ENCODE results near the gene SLC24A3. TPM values are rescaled to one million over a fixed set of nuclear protein-coding genes. Genes with fewer than 3 reads are reported as not detected.

Gene SLC24A3
- total RNA-seq, 4 donors from 2014 or later, result 1.6 to 38.8 (median 3.7) TPM

DNA sequence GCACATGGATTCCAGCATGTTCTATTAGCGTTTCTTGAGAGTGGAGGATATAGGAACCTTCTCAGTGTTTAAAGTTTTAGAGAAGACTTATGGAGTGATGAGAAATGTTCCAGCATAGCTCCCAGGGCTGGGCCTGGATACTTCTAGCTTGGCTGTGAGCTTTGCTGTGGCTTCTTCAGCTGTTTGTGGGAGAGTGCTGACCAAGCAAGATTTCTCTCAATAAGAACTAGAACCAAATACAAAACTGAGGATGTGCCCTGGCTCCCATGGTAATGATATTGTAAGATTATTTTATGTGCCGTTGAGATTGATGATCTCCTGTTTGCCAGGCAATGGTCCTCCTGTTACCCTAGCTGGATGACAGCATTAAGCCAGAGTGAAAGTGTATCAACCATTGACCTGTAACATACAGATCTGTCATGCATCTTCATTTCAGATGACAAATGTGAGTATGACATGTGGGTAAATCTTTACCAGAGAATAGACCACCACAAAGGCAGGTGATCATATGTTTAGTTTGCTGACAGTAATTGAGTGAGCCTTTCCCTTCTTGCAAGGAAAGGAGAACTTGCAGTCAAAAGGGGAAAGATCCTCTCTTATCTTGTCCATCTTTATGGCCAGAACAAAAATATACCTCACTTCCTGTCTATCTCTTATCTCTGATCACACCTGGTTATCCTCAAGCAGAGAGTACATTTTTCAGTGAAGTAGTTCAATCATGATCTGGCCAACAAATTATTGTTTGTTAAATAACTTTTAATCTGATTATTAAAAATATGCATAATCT is 180.1 kb downstream of the SLC24A3 start:
- H3K4me1 ChIP-seq, result no peaks in the 10 kb centered on the region
- no peak overlapping the region for H3K4me3 ChIP-seq
- DNase-seq, result no peak
- no peaks in the 10 kb centered on the region for H3K36me3 ChIP-seq
- no peaks in the 10 kb centered on the region for H3K9me3 ChIP-seq
- no peak overlapping the region for H3K27ac ChIP-seq
- H3K27me3 ChIP-seq, result no peaks in the 10 kb centered on the region
- no peak for TF ChIP-seq POLR2A (IDR thresholded peaks at IDR 0.05)
- TF ChIP-seq, protein P1, sequence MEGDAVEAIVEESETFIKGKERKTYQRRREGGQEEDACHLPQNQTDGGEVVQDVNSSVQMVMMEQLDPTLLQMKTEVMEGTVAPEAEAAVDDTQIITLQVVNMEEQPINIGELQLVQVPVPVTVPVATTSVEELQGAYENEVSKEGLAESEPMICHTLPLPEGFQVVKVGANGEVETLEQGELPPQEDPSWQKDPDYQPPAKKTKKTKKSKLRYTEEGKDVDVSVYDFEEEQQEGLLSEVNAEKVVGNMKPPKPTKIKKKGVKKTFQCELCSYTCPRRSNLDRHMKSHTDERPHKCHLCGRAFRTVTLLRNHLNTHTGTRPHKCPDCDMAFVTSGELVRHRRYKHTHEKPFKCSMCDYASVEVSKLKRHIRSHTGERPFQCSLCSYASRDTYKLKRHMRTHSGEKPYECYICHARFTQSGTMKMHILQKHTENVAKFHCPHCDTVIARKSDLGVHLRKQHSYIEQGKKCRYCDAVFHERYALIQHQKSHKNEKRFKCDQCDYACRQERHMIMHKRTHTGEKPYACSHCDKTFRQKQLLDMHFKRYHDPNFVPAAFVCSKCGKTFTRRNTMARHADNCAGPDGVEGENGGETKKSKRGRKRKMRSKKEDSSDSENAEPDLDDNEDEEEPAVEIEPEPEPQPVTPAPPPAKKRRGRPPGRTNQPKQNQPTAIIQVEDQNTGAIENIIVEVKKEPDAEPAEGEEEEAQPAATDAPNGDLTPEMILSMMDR (IDR thresholded peaks at IDR 0.05), result no peak

DNA sequence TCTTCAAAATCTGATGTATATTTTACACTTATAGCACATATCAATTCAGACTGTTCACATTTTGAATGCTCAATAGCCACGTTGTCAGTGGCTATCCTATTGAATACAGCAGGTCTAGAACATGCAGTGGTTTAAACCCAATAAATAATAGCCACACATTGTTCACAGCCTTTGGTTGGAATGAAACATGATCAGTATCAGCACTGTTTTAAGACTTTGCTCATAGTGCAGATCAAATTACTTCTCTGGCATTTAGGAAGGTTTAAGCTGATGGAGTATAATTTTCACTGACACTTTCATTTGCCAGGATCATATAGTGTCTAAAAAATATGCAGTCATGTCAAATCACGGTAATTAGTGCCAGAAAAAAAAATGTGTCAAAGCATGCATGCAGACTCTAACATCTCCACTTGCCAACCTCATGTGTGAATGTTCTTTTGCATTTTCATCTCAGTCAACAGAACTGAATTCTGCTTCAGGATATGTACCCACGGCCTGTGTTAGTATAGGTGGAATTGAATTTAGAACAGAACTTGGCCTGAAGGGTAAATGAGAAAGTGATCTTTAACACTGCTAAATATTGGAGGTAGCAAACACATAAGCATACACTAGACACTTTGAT is 184.1 kb downstream of the SLC24A3 start:
- Histone ChIP-seq H3K4me1 (no peaks in the 10 kb centered on the region), H3K9me3 (no peaks in the 10 kb centered on the region), H3K36me3 (no peaks in the 10 kb centered on the region), H3K27ac (no peak overlapping the region), H3K4me3 (no peak overlapping the region), H3K27me3 (no peaks in the 10 kb centered on the region)
- DNase-seq, result no peak
- TF ChIP-seq, protein P1 (IDR thresholded peaks at IDR 0.05), result no peak
- no peak for TF ChIP-seq POLR2A (IDR thresholded peaks at IDR 0.05)

DNA sequence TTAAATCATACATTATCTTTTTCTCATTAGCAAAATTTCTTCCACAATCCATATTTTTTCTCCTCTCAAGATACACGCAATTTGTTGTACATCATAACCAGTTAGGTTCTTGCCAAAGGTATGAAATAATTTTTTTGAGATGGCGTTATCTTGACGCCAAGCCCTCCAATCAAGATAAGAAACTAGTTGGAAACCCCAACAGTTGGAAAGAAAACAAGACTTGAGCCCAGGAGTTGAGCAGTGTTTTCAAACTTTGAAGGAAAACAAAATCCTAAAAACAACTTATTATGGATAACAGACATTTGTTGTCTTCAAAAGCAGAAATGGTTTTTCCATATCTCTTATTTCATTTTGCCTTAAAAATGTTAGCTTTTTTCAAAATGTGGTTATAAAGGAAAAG is 184.8 kb downstream of the SLC24A3 start:
- H3K27me3 ChIP-seq, result no peaks in the 10 kb centered on the region
- no peaks in the 10 kb centered on the region for H3K36me3 ChIP-seq
- DNase-seq, result no peak
- no peak overlapping the region for H3K4me3 ChIP-seq
- no peaks in the 10 kb centered on the region for H3K4me1 ChIP-seq
- no peaks in the 10 kb centered on the region for H3K9me3 ChIP-seq
- H3K27ac ChIP-seq, result no peak overlapping the region
- TF ChIP-seq, protein P1 (IDR thresholded peaks at IDR 0.05), result no peak
- no peak for TF ChIP-seq POLR2A (IDR thresholded peaks at IDR 0.05)

DNA sequence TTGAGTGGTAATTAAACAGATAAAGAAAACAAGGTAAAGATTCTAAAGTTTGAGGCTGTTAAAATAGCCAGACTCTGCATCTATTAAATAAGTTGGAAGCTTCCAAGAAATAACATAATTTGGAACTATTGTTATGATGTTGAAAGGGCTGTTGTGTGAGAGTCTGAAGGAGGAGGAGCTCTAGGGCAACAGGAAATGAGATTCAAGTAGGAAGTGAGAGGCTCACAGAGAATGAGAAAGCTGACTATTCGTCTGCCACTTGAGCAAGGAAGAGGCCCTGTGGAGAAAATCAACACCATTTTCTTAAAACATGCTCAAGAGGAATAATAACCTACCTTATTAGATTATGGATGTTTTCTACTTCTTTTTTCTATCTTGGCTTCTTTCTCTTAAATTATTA is 185.2 kb downstream of the SLC24A3 start:
- Histone ChIP-seq H3K36me3 (no peaks in the 10 kb centered on the region), H3K4me3 (no peak overlapping the region), H3K4me1 (no peaks in the 10 kb centered on the region), H3K27ac (no peak overlapping the region), H3K9me3 (no peaks in the 10 kb centered on the region), H3K27me3 (no peaks in the 10 kb centered on the region)
- no peak for TF ChIP-seq POLR2A (IDR thresholded peaks at IDR 0.05)
- DNase-seq, result no peak

DNA sequence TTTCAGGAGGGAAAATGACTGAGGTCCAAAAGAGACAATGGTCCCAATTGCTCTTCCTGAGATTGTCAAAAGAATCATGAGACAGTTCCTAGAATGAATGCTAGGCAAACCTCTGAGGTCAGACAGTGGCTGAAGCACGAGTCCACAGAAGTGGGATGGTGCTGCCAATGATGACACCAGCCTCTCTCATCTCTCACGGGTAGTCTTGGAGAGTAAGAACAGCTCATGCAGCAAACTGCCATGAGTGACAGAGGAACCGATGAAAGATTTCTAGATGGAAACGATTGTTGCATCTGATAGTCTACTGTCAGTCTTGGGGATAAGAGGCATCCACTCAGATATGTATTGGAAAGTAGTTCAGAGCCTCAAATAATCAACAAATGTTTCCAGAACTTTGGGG is 188.7 kb downstream of the SLC24A3 start:
- Histone ChIP-seq H3K27ac (no peak overlapping the region), H3K4me3 (no peak overlapping the region), H3K27me3 (no peaks in the 10 kb centered on the region), H3K4me1 (no peaks in the 10 kb centered on the region), H3K36me3 (no peaks in the 10 kb centered on the region), H3K9me3 (no peaks in the 10 kb centered on the region)
- DNase-seq, result no peak
- TF ChIP-seq POLR2A (IDR thresholded peaks at IDR 0.05), result no peak
- TF ChIP-seq, protein P1 (IDR thresholded peaks at IDR 0.05), result no peak

DNA sequence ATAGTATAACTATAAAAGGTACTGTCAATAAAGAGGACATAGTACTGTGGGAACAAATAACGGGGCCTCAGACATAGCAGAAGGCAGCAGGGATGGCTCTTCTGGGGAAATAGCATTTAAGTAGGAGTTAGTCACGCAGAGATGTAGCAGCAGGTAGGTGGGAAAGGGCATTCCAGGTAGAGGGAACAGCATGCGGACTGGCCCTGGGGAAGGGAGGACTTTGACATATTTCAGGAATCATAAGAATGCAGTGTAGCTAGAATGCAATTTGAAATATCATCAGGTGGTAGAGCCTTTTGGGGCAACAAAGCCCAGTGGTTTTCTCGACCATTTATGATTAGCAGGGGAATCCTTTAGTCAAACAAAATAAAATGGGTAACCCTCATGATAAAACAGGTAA is 191.1 kb downstream of the SLC24A3 start:
- no peak for DNase-seq
- Histone ChIP-seq H3K9me3 (no peaks in the 10 kb centered on the region), H3K4me1 (no peaks in the 10 kb centered on the region), H3K27ac (no peak overlapping the region), H3K4me3 (no peak overlapping the region), H3K27me3 (no peaks in the 10 kb centered on the region), H3K36me3 (no peaks in the 10 kb centered on the region)
- TF ChIP-seq, protein P1 (IDR thresholded peaks at IDR 0.05), result no peak
- no peak for TF ChIP-seq POLR2A (IDR thresholded peaks at IDR 0.05)
